HG02973 (cell line): Measurements from ENCODE around the gene NBR1.
"Not testable (repeated sequence)": the region's sequence is repeated elsewhere in the genome, so short reads cannot be mapped to it uniquely, and the experiment has no call there.

ENCODE experiments used
- ATAC-seq: cut with Tn5 transposase; IDR thresholded peaks from one replicate; pipeline ENCODE4 v1.9.1; 2021; ENCODE audit warnings: moderate library complexity; ENCODE audit not compliant: unreplicated experiment

NBR1 gene

DNA sequence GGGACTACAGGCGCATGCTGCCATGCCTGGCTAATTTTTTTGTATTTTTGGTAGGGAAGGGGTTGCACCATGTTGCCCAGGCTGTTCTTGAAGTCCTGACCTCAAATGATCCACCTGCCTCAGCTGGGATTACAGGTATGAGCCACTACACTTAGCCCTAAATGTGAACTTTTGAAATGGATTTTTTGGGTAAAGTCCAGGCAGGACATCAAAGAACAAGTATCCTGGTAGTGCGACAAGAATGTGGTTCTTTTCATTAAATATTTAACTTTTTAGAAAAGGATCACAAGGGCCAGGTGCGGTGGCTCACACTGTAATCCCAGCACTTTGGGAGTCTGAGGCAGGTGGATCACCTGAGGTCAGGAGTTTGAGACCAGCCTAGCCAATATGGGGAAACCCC, 15.3 kb upstream of the NBR1 start:
- ATAC-seq: no peak

DNA sequence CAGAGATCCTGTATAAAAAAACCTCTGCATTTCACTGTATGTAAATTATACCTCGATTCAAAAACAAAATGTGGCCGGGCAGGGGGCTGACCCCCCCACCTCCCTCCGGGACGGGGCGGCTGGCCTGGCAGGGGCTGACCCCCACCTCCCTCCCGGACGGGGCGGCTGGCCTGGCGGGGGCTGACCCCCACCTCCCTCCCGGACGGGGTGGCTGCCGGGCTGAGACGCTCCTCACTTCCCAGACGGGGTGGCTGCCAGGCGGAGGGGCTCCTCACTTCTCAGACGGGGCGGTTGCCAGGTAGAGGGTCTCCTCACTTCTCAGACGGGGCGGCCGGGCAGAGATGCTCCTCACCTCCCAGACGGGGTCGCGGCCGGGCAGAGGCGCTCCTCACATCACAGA, 11.8 kb upstream of the NBR1 start:
- ATAC-seq: not testable (repeated sequence)

DNA sequence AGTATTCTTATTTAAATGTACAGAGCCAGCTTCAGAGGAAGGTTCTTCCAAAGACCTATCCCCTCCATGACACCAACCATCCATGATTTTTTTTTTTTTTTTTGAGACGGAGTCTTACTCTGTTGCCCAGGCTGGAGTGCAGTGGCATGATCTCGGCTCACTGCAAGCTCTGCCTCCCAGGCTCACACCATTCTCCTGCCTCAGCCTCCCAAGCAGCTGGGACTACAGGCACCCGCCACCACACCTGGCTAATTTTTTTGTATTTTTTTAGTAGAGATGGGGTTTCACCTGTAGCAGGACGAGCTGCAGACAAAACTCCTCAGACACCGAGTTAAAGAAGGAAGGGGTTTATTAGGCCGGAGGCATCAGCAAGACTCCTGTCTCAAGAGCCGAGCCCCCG, 11.1 kb upstream of the NBR1 start:
- not testable (repeated sequence) for ATAC-seq

DNA sequence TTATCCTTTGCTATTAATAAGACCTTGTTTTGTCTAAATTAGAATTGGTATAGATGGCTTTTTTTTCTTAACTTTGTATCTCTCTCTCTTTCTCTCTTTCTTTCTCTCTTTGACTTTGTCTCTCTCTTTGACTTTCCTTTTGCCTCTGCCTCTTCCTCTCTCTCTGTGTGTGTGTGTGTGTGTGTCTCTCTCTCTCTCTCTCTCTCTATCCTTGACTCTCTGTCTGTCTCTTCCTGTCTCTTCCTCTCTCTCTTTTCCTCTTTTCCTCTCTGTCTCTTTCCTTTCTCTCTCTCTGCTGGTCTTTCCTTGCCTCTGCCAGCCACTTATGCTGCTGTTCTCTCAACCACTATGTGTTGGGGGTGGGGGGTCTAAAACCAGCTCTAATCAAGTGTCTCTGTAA, 5.0 kb upstream of the NBR1 start:
- not testable (repeated sequence) for ATAC-seq

DNA sequence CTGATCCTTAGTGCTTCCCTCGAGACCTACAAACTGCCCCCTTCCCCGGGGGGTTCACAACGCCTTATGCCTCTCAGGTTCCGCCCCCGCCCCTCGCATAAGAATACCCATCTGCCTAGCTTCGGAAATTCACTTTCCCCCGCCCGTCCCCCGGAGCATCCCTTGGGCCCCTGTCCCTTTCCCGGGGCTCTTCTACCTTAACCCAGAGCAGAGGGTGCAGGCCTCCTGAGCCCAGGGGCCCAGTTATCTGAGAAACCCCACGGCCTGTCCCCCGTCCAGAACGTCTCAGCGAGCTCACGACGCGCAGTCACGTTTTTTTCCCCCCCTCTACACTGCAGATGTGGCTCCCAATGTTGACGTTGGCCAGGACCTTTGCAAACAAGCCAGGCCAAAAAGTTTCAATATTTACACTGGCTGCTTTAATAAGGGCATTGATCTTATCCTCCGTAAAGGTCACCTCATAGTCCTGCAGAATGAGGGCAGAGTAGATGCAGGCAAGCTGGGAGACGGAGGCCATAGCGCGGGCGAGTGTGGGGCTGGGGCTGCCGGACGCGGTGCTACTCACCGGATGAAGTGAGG, 1.4 kb upstream of the NBR1 start:
- ATAC-seq: peak; percentile 8

DNA sequence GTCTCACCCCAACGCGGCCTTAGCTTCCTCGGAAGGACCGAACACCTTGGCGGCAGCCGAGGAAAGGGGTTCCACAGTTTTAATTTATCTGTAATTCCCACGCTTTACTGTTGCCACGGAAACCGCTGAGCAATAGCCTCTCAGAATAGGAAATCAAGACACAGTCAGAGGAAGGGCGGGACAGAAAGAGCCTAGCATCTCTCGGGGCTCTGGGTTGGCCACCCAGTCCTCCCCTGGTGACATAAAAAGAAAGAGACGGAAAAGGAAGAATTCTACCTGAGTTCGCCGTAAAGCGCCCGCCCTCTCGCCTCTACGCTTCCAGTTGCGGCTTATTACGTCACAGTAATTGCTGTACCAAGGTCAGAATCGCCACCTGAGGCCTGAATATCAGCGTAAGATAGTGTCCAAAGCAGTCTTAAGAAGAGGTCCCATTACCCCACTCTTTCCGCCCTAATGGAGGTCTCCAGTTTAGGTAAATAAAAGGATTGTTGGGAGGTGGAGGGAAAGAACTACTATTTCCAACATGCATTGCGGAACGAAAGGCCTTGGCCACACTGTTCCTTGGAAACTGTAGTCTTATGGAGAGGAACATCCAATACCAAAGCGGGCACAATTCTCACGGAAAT, 761 bp upstream of the NBR1 start:
- peak; percentile 71 for ATAC-seq

DNA sequence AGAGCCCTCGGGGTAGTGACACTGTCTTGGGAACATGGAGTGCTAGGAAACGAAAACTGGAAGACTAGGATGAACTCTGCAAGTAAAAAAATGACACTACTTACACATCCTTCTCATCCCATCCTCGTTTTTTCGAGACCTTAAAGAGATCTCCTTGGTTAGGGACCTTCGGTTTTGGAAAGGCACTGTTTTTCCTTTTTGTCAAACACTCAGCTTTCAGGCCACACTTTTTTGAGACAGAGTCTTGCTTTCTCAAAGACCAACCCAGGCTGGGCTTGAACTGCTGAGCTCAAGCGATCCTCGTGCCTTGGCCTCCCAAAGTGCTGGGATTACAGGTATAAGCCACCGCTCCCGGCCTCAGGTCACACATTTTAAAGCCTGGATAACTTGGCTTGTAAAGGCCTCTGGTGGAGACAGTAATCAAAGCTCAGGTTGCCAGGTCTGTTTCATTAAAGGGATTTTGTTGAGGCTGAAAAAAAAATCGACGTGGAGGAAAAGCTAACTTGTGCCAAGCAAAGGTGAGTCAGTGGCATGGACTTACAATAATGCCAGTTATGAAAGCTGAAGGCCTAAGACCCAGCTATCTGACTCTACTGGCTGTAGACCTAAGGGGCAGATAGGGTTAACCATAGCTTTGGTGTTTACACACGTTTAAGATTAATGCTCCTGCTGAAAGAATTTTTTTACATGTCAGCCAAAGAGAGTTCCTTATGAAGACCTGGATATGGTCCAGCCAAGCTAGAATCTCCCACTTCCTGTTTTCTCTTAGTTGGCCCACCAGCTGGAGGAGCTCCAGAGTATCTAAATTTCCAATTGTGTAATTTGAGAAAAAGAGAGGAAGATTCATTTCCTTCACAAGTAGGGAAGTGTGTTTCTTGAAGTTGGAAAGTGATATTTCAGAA, 823 bp downstream of the NBR1 start:
- ATAC-seq: no peak

DNA sequence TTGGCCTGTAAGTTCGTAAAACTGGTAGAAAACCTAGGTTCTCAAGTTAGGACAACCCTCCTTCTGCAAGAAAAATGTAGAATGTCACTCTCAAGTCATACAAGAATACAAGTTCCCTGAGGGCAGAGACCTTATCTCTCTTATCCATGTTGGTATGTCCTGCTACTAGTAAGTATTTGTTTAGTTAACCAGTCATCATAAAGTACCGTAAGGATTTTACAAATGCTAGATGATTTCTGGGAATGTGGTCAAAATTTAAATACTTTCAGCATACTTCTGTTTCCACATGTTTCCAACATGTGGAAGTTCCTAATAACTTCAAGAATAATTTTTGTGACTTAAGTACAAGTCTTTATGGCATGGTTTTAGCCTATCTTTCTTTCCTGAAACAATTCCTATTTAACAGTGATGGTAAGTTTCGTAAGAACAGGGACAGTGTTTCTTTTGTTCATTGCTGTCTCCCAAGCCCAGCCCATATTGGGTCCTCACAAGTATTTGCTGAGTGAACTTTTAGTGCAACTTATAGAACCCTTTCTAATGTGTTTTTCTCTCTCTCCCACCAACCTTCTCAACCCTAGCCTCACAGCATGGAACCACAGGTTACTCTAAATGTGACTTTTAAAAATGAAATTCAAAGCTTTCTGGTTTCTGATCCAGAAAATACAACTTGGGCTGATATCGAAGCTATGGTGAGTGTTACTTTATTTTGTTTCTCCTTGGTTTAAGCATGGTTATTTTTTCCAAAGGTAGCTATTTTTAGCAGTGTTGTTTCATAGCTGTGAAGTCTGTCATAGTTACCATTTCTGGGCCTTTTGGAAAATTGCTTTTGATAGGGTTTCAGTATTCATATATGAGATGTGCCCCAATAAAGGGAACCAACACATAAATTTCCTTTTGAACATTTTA, 4.5 kb downstream of the NBR1 start:
- no peak for ATAC-seq

DNA sequence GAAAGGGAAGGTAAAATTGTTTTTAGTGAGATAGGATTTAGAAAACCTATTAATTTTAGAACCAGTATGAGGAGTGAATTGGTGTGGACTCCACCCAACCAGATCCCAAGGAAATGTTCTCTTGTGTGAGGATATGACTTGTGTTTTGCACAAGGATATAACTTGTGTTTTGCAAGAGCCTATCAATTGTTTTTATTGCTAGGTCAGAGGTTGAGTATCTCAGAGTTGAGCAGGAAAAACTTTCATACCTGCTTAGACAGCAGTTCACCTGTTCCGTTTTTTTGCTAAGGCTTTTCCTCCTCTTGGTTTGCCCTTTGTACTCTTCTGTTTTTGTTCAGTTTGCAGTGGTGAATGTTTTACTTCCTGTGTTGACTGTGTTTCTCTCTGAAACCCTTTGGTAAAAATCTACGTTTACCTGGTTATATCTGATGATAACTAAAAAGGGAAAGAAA, 5.1 kb downstream of the NBR1 start:
- ATAC-seq: no peak

DNA sequence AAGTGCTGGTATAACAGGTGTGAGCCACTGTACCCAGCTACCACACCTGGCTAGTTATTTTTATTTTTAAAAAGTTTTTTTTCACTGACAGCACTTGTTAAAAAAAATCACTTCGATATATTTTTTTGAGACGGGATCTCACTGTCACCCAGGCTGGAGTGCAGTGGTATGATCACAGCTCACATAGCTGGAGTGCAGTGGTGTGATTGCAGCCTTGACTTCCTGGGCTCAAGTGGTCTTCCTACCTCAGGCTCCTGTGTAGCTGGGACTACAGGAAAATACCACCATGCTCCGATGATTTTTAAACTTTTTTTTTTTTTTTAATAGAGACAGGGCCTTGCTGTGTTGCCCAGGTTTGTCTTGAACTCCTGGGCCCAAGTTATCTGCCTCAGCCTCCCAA, 12.9 kb downstream of the NBR1 start:
- ATAC-seq: no peak

DNA sequence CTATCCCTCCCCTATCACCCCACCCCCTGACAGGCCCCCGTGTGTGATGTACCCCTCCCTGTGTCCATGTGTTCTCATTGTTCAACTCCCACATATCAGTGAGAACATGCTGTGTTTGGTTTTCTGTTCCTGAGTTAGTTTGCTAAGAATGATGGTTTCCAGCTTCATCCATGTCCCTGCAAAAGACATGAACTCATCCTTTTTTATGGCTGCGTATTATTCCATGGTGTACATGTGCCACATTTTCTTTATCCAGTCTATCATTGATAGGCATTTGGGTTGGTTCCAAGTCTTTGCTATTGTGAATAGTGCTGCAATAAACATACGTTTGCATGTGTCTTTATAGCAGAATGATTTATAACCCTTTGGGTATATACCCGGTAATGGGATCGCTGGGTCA, 15.6 kb downstream of the NBR1 start:
- ATAC-seq: not testable (repeated sequence)

DNA sequence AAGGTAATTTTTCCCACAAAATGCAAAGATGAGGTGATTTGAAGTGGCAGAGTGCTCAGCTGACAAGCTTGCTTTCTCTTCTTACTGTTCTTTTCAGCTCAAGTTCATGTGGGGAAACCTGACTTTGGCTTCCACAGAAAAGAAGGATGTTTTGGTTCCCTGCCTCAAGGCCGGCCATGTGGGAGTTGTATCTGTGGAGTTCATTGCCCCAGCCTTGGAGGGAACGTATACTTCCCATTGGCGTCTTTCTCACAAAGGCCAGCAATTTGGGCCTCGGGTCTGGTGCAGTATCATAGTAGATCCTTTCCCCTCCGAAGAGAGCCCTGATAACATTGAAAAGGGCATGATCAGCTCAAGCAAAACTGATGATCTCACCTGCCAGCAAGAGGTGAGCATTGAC, 22.2 kb downstream of the NBR1 start:
- no peak for ATAC-seq

DNA sequence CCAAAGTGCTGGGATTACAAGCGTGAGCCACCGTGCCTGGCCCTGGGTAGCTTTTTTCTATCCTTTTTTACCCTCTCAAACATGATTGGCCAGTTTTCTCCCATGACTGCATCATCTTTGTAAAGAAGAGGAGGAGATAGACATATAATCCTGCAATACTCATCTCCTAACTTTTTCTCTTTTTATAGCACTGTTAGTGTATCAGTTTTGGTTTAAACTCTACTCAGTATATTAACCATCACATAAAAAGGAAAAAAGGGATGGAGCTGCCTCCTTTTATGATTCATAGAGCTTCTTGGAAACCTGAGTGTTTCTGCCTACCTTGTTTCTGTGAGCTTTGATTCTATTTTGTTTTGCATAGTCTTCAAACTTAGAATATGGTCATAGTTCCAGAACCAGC, 28.6 kb downstream of the NBR1 start:
- no peak for ATAC-seq

DNA sequence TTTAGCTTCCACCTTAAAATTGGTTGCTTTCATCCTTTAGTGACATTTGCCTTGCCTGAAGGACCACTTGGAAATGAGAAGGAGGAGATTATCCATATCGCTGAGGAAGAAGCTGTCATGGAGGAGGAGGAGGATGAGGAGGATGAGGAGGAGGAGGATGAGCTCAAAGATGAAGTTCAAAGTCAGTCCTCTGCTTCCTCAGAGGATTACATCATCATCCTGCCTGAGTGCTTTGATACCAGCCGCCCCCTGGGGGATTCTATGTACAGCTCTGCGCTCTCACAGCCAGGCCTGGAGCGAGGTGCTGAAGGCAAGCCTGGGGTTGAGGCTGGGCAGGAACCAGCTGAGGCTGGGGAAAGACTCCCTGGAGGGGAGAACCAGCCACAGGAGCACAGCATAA, 29.1 kb downstream of the NBR1 start:
- ATAC-seq: no peak

DNA sequence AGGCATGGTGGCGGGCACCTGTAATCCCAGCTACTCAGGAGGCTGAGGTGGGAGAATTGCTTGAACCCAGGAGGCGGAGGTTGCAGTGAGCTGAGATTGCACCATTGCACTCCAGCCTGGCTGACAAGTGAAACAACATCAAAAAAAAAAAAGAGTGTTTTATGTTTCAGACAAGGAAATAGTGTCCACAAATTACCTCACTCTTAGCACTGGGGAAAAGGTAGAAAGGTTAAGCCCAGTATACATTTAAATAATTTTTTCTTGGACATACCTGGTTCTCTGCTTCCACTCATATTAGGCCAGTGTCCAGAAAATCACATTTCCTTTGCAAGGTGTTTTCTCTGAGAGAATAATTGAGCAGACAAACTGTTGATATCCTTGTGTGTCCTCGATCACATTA, 32.0 kb downstream of the NBR1 start:
- ATAC-seq: not testable (repeated sequence)

DNA sequence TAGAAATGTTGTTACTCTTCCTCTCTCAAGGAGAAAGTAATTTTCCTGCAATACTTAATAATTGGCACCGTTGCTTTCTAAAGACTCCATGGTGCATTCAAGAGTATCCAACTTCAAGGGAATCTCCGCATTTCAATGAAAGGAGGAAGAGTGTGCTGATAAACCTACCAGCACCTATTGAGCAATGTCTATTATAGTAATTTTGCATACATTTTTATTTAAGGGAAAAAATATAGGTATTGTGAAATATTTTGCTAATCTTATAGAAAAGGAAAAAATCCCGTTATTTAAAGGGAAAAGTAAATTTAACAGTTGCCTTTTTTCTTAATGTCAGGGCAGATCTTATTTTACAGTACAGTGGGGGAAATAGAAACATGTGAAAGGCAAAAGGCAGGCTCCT, 39.6 kb downstream of the NBR1 start:
- no peak for ATAC-seq

DNA sequence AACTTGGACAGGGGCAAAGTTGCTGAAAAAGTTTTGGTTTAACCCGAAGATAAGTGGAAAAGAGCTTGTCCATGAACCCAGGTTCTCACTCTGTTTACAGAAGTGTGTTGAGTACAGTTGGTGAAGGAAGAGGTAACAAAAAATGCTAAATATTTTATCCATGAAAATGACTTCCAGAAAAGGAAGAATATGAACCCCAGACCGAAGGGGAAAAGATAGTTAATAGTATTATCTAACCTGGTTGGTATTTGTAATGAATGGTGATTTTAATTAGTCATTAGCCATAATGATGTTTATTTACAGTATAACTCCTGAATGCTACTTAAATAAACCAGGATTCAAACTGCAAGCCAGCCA, 40.1 kb downstream of the NBR1 start:
- ATAC-seq: no peak

DNA sequence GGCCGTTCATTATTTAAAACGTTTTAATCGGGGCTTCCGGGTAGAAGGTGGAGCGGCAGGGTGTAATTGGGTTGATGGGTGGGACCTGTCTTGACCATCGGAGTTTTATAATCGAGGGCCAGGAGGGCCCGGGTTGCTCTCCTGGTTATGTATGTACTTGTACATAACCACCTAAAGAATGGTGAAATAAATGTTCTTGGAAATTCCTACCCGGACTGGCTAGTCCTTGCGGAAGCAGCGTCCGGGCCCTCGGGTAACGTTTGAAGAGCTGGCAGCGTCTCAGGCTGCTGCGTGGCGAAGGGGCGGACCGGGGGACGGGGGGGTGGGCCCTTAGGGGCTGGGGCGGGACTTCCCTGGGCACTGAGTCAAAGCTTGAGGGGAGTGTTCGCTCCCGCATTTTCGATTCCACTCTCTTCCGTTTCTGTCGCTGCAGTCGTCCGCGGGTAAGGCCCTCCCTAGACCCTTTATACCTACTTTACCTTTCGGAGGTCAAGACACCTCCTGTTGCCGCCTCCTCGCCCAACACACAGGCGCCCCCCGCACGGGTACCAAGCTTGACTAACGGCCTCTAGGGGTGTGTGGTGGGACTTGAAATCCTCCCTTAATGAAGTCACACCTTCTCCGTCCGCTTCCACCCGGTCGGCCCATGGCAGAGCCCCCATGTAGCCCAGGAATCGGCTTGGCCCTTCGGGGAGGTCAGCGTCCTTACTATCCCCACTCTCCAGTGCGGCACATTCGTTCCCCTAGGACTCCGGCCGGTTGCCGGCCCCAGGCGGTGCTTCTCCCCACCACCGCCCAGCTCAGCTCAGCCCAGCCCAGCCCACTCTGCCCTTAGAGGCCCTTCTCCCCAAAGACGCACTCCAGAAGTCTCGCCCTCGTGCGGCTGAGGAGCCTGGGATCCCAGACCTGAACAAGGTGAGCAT, 40.7 kb downstream of the NBR1 start, which contains the start of gene TMEM106A:
TMEM106A (plus strand) TSS at position 396 of the 923 bp plus-strand sequence. CDS start 1,167 bp downstream, outside the sequence.
- peak; percentile 55 for ATAC-seq

DNA sequence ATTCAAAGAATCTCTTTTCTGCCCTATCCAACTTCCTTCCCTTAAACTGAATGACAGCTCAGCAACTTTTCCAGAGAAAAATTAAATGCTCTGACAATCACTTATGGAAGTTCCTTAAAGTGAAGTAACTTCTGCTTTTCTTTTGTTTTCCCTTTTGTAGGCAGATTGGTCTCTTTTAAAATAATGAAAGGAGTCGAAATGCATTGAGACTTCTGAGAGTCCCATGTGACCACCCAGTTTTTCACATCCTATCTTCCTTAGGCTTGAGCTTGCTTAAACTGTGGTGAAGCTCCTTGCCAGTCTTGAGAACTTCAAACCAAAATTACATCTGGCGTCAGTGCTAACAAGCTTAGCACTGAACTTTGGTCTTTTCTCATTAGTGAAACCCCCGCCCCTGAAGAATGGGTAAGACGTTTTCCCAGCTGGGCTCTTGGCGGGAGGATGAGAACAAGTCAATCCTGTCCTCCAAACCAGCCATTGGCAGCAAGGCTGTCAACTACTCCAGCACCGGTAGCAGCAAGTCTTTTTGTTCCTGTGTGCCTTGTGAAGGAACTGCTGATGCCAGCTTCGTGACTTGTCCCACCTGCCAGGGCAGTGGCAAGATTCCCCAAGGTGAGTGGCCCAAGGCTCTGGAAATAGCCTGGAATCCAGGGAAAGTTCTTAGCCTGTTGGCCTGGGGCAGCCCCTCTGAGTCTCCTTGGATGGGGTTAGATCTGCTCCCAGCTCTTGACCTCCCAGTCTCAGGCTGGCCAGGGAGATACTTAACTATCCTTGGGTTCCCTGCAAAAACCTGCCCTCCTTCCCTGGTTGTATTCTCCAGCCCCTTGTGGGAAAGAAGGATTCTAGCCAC, 41.9 kb downstream of the NBR1 start:
- ATAC-seq: no peak
